SU-DHL-6 (cell line): ENCODE data around the gene PITX3.

Source experiments
- H2AFZ ChIP-seq: fragments of 200-600 bp; sonication (generic); 2 replicates; pipeline ENCODE4 v1.6.1; 2014; ENCODE audit warnings: low read depth, mild to moderate bottlenecking, moderate library complexity, mixed read lengths, antibody characterized with exemption, low read length; ENCODE audit not compliant: severe bottlenecking
- H3F3A ChIP-seq: fragments of 200-600 bp; shearing (Covaris generic); 2 replicates; pipeline ENCODE4 v1.6.0; 2016; ENCODE audit warnings: antibody characterized with exemption, mild to moderate bottlenecking; ENCODE audit not compliant: insufficient read depth
- H3K27ac ChIP-seq: fragments of 200-600 bp; sonication (generic); 2 replicates; pipeline ENCODE4 v1.5.1; 2016; ENCODE audit warnings: low read depth, mild to moderate bottlenecking, low read length, moderate library complexity, mixed read lengths
- H3K27me3 ChIP-seq: fragments of 200-600 bp; sonication (generic), shearing (Covaris generic); 2 replicates; pipeline ENCODE4 v1.6.0; 2014; ENCODE audit warnings: mild to moderate bottlenecking, low read length
- H3K36me3 ChIP-seq: fragments of 200-600 bp; sonication (generic); 2 replicates; pipeline ENCODE4 v1.6.1; 2014; ENCODE audit warnings: mild to moderate bottlenecking, low read length, mixed read lengths
- H3K4me2 ChIP-seq: fragments of 300-600, 200-600 bp; shearing (Covaris generic), sonication (generic); 2 replicates; pipeline ENCODE4 v1.6.0; 2014; ENCODE audit warnings: low read length, low read depth, mild to moderate bottlenecking; ENCODE audit not compliant: poor library complexity, severe bottlenecking
- H3K4me3 ChIP-seq: fragments of 200-600 bp; sonication (generic); 2 replicates; pipeline ENCODE4 v1.5.1; 2014; ENCODE audit warnings: antibody characterized with exemption, low read length, mild to moderate bottlenecking, mixed read lengths; ENCODE audit not compliant: insufficient read depth, poor library complexity, severe bottlenecking
- H3K79me2 ChIP-seq: fragments of 200-600 bp; sonication (generic); 2 replicates; pipeline ENCODE4 v1.6.1; 2014; ENCODE audit warnings: mild to moderate bottlenecking, low read length, moderate library complexity; ENCODE audit not compliant: insufficient read depth
- H3K9ac ChIP-seq: fragments of 200-600 bp; sonication (generic); 2 replicates; pipeline ENCODE4 v1.7.0; 2014; ENCODE audit warnings: mild to moderate bottlenecking, low read length
- H3K9me2 ChIP-seq: fragments of 200-600 bp; sonication (generic); replicated peaks from 2 replicates; pipeline ENCODE4 v1.6.1; 2014; ENCODE audit warnings: low read length; ENCODE audit not compliant: insufficient read depth
- H3K9me3 ChIP-seq: fragments of 200-600 bp; sonication (generic); 2 replicates; pipeline ENCODE4 v1.6.1; 2014; ENCODE audit warnings: low read length, mixed read lengths; ENCODE audit not compliant: insufficient read depth
- H4K20me1 ChIP-seq: fragments of 200-600 bp; sonication (generic); 2 replicates; pipeline ENCODE4 v1.6.1; 2014; ENCODE audit warnings: low read depth, mild to moderate bottlenecking, antibody characterized with exemption, low read length, moderate library complexity, mixed read lengths
- EZH2phosphoT487 ChIP-seq: fragments of 200-600 bp; sonication (generic), shearing (Covaris generic); conservative IDR thresholded peaks from 2 replicates; pipeline ENCODE4 v1.6.1; 2018; ENCODE audit warnings: mild to moderate bottlenecking, antibody characterized with exemption, low read length, moderate library complexity, mixed read lengths
- TF ChIP-seq, protein P1 (sequence below): fragments of 200-600 bp; sonication (generic); IDR thresholded peaks from one replicate; pipeline ENCODE4 v1.5.1; 2017; ENCODE audit warnings: antibody characterized with exemption, mild to moderate bottlenecking, low read length, moderate library complexity; ENCODE audit not compliant: insufficient read depth, poor library complexity, severe bottlenecking

PITX3 gene

DNA sequence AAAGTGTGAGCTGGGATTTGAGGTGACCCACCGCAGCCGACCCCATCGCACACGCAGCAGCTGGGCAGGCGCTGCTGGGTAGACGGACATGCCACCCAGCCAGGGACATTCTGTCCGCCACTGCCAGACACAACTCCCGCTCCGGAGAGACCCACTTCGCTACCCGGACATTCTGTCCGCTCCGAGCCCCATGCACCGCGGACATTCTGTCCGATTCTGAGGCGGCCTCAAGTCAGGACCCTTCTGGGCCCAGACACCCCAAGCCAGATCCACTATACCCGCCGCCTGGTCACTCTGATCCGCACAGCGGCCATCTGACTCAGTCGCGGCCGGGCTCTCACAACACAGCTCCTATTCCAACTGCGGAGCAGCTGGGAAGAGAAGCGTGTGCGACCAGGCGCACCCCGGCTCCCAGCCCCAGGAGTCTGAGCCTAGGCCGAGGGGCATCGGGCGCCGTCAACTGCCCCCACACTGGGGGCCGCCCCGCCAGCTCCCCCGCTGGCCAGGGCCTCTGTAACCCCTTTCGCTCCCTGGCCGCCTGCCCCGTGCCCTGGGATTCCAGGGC is 763 bp downstream of the PITX3 start:
- Histone ChIP-seq H3K4me2 (no peak overlapping the region), H3K9me3 (no peaks in the 10 kb centered on the region), H3K9me2 (no peaks in the 10 kb centered on the region), H3K4me3 (no peak overlapping the region), H3F3A (no peaks in the 10 kb centered on the region), H4K20me1 (no peaks in the 10 kb centered on the region), H3K27me3 (no peaks in the 10 kb centered on the region), H2AFZ (no peak overlapping the region), H3K27ac (no peak overlapping the region), H3K79me2 (peaks cover 1% of the 10 kb centered on the region), H3K36me3 (no peaks in the 10 kb centered on the region), H3K9ac (no peak overlapping the region)
- TF ChIP-seq EZH2phosphoT487 = no peak
- TF ChIP-seq, protein P1, sequence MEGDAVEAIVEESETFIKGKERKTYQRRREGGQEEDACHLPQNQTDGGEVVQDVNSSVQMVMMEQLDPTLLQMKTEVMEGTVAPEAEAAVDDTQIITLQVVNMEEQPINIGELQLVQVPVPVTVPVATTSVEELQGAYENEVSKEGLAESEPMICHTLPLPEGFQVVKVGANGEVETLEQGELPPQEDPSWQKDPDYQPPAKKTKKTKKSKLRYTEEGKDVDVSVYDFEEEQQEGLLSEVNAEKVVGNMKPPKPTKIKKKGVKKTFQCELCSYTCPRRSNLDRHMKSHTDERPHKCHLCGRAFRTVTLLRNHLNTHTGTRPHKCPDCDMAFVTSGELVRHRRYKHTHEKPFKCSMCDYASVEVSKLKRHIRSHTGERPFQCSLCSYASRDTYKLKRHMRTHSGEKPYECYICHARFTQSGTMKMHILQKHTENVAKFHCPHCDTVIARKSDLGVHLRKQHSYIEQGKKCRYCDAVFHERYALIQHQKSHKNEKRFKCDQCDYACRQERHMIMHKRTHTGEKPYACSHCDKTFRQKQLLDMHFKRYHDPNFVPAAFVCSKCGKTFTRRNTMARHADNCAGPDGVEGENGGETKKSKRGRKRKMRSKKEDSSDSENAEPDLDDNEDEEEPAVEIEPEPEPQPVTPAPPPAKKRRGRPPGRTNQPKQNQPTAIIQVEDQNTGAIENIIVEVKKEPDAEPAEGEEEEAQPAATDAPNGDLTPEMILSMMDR = no peak

DNA sequence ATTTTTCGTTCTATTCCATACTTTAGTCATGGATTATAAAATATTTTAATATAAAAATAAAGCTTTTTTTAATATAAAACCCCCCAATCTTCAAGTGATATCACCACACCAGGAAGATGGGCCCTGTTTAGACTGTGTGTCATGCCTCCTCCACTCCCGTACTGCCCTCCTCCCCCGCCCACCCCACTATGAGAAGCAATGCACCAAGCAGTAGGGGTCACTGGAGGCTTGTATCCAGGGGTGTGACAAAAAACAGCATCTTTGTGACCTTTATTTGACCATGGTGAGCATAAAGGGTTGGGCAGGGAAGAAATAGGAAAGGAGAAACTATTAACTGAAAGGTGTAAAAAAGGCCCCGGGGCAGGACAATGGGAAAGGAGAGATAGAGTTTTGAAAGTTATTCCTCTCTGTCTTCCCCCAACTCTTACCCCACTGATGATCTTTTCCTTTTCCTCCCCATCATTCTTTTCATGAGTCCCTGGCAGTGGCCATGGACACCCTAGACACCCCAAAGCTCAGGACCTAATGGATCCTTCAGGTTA is 3.5 kb downstream of the PITX3 start:
- Histone ChIP-seq H4K20me1 (no peaks in the 10 kb centered on the region), H3K79me2 (no peaks in the 10 kb centered on the region), H3K4me2 (no peak overlapping the region), H2AFZ (no peak overlapping the region), H3K27ac (no peak overlapping the region), H3K9me3 (no peaks in the 10 kb centered on the region), H3K27me3 (no peaks in the 10 kb centered on the region), H3K4me3 (no peak overlapping the region), H3F3A (no peaks in the 10 kb centered on the region), H3K9me2 (no peaks in the 10 kb centered on the region), H3K36me3 (no peaks in the 10 kb centered on the region), H3K9ac (no peak overlapping the region)
- TF ChIP-seq, protein P1 = no peak
- no peak for TF ChIP-seq EZH2phosphoT487

DNA sequence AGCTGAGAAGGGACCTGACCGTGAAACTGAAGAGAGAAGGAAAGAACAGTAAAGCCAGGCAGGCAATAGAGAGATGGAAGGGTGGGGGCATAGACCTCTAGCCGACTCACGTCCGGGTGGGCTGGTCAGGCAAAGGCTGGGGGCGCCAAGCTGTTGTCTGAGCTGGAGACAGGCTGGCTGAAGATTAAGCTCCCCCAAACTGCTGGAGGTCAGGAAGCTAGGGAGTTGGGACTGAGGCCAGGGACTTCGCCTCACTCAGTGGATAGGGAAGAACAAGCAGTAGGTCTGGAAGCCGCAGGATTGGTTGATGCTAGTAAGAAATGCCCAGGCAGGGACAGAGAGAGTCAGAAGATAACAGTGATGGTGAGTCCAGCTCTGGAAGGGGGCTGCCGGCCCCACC is 5.3 kb downstream of the PITX3 start:
- Histone ChIP-seq H4K20me1 (no peaks in the 10 kb centered on the region), H3K36me3 (no peaks in the 10 kb centered on the region), H3K79me2 (no peaks in the 10 kb centered on the region), H3F3A (no peaks in the 10 kb centered on the region), H3K9ac (no peak overlapping the region), H2AFZ (no peak overlapping the region), H3K4me2 (no peak overlapping the region), H3K9me2 (no peaks in the 10 kb centered on the region), H3K27me3 (no peaks in the 10 kb centered on the region), H3K27ac (no peak overlapping the region), H3K4me3 (no peak overlapping the region), H3K9me3 (no peaks in the 10 kb centered on the region)
- TF ChIP-seq, protein P1 = no peak
- TF ChIP-seq EZH2phosphoT487 = no peak
